HG02571 (cell line): Measurements from ENCODE around the gene CALD1.
A peak's percentile ranks its signal among the peaks of the same experiment; 100 is the strongest.

Experiments used
- ATAC-seq: cut with Tn5 transposase; IDR thresholded peaks from one replicate; pipeline ENCODE4 v1.9.1; 2021; ENCODE audit warnings: mild to moderate bottlenecking, moderate library complexity; ENCODE audit not compliant: unreplicated experiment

The CALD1 gene

DNA sequence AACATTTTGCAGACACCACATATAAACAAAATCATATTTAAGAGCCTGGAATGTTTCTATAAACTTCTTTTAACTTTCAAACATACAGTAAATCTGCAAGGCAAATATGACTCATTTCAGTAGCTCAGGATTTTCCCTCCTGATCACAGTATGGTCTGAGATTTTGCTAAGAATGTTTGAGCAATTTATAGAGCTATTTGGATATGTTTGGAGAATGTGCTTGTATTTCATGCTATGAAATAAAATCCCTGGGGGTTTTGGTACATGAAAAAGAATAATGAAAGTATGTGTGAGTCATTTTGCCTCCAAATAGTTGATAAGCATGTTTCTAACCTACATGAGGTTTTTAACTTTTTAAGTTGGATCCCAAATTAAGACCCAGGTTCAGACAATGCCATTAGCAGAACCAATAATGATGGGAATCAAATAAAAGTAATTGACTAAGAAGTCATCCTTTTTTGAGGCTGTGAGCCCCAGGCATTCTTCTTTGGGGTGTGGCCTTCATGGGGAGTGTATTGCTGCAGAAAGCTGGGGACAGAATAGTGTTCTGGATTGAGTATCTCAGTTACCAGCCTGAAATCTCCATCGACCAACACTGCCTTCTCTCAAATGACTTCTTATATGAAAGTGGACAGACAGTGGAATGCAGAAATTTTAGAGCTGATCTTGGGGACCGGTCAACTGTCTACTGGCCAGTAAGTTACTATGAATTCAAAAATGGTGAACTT is 140.8 kb downstream of the CALD1 start:
- peak; percentile 66 for ATAC-seq

DNA sequence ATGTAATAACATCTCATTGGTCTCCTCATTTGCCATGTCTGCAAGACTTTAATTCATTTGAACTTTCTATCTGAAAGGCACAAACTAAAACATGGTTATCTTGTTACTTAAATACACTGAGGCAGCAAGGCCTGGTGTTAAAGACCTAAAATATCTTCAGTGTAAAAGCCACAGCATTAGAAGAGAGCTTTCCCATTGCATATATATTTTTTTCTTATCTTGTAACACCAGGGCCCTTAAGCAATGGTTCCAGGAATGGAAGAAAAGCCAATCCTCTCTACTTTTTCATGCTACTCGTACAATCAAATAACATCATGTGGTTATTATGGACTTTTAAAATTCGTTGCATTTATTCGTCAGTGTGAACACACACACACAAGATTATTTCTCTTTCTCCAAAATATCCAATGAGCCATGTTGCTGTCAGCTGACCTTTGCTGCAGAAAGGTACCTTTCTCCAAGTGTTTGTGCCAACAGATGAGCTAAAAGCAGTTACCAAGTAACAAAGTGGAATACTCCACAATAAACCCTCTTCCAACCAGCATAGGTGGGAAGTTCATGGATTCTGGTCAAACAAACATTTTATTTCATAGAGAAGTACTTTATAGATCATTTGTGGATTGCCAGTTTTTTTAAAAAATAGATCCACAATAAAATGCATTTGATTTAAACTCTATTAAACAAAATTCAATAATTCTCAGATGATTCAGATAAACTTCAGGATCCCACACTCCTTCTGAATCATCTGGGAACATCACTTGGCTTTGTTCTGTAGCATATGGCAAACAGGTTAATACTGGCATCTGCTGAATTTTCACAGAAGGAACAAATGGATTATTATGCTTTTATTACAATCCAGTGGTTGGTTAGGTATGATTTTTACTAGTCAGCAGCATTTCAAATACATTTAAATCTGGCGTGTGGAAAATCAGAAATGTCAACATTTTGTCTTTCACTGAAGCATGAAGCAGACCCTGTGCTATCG is 143.6 kb downstream of the CALD1 start:
- ATAC-seq: no peak

DNA sequence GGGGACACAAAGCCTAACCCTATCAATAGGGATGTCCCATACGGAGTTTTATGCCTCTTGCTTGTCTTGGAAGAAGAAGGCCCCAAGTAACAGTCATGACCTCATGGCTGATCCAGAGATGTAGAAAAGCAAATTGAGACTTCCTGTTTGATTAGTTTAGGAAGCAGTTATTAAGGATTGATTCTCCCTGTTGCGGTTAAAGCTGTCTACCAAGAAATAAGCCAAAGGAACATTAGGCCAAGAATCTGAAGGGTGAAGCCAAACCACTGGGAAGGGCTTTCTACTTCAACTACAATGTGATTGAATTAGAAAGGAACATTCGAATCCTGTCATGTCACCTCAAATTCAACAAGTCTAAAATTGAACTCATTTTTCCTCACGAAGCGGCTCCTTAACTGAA is 146.3 kb downstream of the CALD1 start:
- no peak for ATAC-seq

DNA sequence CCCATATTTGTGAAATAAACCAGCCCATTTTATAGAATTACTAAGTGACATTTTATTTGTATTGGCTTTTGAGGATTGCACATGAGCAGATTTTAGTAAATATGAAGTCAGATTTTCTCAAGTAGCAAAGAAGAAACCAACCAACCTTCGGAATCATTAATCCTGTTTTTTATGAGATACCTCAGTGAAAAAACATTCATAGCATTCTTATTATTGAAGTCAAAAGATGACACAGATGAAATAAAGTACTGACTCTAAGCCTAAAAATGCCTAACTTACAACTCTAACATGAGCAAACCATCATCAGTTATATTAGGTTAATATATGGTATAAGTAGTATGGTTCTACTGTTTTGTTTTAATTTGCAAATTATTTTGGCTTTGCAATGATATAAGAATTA is 147.0 kb downstream of the CALD1 start:
- ATAC-seq: no peak

DNA sequence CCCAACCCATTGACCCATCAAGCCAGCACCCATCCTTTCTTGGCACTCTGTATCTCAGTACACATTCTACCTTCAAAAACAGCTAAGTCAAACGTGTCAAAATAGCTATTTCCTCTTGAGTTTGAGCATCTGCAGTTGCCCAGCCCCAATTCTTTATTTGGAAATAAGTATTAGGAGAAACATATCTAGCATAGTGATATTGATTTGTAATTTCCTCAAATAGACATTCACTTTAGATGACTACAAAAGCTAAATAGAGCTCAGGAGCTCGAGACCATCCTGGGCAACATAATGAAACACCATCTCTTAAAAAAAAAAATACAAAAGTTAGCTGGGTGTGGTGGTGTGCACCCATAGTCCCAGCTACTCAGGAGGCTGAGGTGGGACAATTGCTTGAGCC is 147.6 kb downstream of the CALD1 start:
- no peak for ATAC-seq

DNA sequence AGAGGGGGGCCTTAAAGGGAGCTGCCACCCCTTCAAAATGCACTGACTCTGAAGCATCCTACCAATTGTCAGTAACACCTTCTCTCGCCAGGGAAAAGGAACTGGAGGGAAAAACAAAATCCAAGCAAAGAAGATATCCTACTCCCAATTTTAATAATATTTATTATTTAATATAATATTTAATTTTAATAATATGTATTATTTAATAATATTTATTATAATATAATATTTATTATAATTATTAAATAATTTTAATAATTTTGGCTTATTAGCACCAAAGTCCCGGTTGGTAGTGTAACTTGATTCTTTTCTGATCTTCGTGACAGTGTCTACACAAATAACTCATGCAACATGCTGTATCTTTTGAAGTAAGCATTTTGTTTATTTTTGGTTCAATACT is 148.3 kb downstream of the CALD1 start:
- ATAC-seq: no peak

DNA sequence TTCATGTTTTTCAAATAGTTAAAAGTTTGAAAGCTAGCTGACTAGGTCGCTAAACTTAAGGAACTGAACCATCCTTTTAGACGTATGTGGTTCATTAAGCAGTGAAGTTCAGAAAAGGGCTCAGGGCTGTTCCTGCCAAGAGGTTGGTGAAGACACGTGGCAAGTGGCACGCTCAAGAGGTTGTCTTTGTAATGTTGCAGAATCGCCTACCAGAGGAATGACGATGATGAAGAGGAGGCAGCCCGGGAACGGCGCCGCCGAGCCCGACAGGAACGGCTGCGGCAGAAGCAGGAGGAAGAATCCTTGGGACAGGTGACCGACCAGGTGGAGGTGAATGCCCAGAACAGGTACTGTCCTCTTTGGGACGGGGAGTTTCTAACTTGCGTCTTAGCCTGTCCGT is 149.1 kb downstream of the CALD1 start:
- no peak for ATAC-seq

DNA sequence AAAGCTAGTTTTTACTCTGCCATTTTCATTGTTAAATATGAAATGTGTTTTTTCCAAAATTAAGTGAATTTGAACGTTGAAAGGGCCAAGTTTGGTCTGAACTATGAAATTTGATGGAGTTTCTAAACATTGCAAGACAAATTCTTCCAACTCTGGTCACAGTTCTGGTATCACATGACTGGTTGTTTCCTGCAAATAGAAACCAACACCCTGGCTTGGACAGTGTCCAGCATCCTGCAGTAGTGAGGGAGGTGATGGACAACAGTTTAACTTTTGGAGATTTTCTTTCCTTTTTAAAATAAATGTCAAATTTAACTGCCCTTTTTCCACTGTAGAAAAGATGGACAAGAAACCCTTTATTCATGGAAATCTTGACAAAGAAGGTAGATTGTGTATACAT is 152.1 kb downstream of the CALD1 start:
- ATAC-seq: no peak

DNA sequence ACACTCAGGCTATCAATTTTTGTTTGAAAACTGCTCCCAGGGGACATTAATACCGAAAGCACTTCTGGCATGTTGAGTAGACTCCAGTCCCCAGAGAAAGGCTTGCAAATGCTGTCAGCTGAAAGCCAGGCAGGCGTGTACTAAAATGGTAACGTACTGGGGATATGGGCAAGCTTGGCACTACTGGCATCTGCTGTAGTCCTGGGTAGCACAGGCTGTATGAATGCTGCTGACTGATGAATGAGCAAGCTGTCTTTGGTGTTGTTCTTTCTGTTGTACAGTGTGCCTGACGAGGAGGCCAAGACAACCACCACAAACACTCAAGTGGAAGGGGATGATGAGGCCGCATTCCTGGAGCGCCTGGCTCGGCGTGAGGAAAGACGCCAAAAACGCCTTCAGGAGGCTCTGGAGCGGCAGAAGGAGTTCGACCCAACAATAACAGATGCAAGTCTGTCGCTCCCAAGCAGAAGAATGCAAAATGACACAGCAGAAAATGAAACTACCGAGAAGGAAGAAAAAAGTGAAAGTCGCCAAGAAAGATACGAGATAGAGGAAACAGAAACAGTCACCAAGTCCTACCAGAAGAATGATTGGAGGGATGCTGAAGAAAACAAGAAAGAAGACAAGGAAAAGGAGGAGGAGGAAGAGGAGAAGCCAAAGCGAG is 153.4 kb downstream of the CALD1 start:
- ATAC-seq: no peak

DNA sequence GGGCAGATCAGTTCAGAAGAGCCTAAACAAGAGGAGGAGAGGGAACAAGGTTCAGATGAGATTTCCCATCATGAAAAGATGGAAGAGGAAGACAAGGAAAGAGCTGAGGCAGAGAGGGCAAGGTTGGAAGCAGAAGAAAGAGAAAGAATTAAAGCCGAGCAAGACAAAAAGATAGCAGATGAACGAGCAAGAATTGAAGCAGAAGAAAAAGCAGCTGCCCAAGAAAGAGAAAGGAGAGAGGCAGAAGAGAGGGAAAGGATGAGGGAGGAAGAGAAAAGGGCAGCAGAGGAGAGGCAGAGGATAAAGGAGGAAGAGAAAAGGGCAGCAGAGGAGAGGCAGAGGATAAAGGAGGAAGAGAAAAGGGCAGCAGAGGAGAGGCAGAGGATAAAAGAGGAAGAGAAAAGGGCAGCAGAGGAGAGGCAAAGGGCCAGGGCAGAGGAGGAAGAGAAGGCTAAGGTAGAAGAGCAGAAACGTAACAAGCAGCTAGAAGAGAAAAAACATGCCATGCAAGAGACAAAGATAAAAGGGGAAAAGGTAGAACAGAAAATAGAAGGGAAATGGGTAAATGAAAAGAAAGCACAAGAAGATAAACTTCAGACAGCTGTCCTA is 154.1 kb downstream of the CALD1 start:
- ATAC-seq: no peak

DNA sequence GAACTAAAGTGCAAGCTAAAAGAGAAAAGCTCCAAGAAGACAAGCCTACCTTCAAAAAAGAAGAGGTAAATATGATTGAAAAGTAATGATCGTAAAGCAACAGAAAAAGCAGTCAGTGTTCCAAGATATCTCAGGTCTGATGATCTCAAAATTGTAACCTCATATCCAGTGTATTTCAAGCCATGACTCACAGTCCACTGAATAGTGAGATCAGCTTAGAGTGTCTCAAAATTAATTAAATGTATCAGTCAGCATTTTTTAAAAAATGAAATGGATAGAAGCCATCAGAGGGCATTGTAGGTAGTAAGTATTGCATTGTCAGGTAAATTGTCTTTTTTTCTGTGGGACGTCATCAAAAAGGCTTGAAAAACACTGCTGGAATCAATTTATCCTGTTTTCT is 156.3 kb downstream of the CALD1 start:
- no peak for ATAC-seq

DNA sequence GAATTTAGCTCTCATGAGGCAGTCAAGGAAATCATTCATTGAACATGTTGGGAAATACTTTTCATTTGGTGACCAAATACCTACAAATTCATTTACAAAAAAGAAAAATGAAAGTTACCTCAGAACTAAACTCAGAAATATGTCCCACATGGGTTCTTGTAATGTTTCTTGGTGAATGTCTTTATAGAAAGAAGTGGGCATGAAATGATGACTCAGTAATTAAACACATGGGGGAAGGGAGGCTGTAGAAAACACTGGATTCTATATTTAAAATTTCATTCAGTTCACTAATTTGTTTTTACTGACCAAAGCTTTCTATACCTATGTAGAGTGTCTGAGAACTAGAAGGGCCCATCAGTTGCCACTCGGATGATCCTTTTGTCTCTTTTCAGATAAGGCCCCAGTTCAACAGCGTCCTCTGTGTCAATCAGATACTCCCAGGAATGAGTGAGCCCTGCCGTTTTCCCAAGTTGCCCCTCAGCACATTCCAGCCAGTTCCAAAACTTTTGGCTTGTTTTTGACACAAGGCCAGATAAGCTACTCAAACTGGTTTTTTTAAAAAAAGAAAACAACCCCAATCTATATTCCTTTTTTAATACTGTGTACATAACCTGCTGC is 157.6 kb downstream of the CALD1 start:
- ATAC-seq: no peak

DNA sequence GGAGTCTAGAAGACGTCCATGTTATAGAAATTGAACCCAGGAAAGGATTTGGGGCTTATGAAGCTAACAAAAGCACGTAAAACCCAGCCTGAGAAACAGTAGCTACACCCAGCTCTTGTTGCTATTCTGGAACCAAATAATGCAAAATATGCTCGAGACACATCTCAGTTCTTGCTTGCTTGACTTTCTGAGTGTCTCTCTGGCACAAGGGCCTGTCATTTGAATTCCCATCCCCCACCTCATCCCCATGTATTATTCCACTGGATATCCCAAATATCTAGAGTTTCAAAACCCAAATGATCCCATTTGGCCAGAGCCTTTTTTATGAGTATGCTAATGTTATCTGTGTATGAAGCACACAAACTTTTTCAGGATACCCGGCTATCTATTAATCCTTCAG is 158.7 kb downstream of the CALD1 start:
- ATAC-seq: no peak

DNA sequence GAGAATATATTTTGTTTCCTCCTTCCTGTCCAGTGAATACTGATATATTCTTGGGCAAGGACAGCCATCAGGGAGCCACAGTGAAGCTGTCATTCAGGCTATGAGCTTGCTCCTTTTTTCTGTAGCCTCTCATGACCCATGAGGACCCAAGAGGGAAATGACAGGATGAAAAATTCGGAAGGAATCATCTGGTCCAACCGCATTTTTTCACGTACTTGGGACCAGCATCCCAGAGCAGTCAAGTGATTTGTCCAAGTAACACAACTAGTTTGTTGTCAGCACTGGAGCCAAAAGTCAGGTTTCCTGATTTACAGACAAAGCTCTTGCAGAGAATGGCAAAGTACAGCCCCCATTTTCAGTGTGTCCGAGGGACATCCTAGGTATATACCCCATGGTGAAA is 159.7 kb downstream of the CALD1 start:
- no peak for ATAC-seq

DNA sequence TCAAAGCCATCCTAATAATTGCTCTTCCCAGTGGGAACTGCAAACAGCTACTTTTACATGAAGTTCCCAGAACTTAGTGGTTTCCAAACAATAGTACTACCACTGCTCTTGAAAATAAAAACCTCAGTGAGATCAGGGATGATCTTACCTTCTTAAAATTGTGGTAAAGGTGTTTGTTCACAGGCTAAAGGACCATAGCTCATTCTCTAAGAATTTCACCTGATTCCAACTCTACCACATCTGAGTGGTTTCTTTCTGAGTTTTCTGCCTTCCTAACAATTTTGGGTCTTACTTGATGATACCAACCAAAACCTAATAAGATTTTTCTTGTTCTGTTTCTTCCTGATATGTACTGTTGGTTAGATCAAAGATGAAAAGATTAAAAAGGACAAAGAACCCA is 161.3 kb downstream of the CALD1 start:
- ATAC-seq: no peak

DNA sequence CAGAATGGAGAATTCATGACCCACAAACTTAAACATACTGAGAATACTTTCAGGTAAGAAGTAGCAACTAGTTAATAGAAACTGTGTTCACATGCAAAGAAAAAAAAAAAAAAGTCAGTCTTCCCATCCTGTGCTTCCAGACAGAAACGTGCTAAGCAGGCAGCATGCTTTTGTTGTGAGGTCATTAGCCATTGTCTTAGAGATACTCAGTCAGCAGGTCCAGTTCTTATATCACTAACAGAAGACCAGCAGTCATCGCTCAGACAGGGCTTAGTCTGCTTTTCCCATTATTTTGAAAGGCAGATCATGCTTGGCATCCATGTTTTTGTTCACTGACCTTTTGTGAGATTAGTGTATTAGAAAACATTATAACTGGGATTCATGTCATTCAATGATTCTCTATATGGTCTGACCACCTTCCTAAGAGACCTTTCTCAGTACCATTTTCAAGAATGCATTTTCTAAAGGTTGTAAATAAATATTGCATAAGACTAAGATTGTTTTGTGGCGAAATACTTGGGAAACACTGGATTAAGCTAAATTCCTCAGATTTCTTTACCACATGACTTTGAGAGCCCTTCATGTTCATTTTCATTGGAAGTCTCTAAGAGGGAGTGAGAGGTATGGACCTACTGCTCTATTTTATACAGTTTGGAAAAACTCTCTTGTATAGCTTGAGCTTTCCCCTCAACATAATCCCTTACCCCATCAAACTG is 161.9 kb downstream of the CALD1 start:
- ATAC-seq: no peak

DNA sequence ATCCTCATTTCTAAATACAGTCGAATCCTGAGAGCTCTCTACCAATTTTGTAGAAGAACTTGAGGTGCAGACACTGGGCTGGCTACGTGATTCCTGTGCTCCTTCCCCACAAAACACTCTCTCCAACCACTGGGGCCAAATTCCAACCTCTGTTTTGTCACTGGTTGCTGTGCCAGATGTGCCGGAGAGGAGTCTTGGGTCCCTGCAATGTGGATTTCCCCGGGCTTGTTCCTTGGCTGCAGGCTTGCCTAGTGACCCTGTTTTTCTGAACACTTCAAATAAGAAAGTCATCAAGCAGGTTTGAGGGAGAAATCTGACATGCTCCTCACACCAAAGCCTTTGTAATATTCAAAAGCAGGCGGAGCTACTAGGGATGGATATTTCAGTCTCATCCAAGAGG is 162.5 kb downstream of the CALD1 start:
- no peak for ATAC-seq

DNA sequence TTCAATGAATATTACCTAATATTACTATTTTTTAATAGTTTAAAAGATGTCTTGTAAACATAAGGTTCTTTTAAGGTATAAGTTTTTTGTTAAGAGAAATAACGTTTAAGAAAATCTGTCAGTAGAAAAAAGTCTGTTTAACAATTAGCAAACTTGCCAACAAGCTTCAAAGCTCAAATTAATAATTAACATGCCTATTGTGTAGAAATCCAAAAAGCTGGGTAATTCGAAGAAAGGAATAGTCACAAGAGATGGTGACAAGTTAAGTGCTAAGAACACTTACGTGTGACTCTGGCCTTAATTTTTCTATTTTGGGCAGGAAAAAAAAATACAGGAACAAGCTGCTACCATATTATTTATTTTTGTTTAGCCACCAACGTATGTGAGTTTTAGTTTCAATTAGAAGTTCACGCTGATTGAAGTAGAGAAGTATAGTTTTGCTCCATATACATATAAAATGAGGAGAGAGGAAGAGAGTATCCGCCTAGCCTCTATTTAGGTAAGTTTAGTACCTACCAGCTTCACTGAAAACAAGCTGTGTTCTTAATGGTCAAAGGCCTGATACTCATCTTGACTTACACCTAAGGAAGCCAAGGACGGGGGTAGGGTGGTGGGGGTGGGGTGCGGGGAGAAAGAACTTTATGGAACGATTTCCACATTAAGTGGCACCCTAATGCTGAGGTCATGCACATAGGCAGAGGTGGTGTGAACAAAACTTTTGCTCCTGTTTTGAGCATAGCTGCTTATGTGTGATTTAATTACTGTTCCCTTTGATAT is 163.4 kb downstream of the CALD1 start:
- no peak for ATAC-seq

DNA sequence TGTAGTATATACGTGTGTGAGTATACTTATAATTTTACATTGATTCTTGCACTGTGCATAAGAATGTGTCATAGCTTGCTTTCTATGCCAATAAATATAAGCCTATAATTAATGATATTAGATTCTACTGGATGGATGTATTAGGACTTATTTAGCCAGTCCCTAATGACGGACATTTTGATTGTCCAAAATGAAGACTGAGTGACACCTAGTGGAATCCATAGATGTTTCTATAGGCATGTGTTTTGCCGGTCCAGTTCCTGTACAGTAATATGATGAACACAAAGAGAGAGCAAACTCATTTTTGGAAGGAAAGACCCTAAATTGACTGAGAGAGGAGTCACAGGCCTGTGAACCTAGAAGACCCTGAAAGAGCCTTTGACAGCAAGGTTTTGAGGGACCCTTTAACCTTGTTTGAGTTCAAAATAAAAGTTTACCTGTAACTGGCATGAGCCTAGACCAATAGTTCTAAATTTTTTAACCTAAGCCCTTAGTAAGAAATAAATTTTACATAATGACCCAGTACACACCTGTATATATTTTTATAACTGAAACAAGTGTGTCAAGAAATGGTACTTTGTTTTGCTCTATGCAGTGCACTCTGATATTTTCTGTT is 164.5 kb downstream of the CALD1 start:
- ATAC-seq: peak; percentile 51
